ENCODE results near the gene NLGN3.

NLGN3 gene

GRCh38 chrX:71118985-71119535 lies 25.6 kb upstream of the NLGN3 start:
- no peak for DNase-seq

GRCh38 chrX:71128166-71128833 lies 16.3 kb upstream of the NLGN3 start:
- DNase-seq = no peak

GRCh38 chrX:71128915-71129765 lies 15.5 kb upstream of the NLGN3 start:
- DNase-seq = peak; percentile 72 to 73

GRCh38 chrX:71131510-71131909 lies 13.1 kb upstream of the NLGN3 start:
- no peak for DNase-seq

GRCh38 chrX:71140440-71140839 lies 4.2 kb upstream of the NLGN3 start:
- DNase-seq = no peak

GRCh38 chrX:71143508-71143907 lies 1.1 kb upstream of the NLGN3 start:
- no peak for DNase-seq

GRCh38 chrX:71147496-71148277 lies 3.0 kb downstream of the NLGN3 start:
- DNase-seq = no peak

GRCh38 chrX:71148278-71148663 lies 3.6 kb downstream of the NLGN3 start:
- no peak for DNase-seq

GRCh38 chrX:71151366-71151765 lies 6.7 kb downstream of the NLGN3 start:
- DNase-seq = no peak

GRCh38 chrX:71154196-71154595 lies 9.6 kb downstream of the NLGN3 start:
- DNase-seq = no peak

- DNase-seq = no peak
These were observed 10.0 kb downstream of the NLGN3 start for GRCh38 chrX:71154641-71155040.

- DNase-seq = no peak
These were observed 14.0 kb downstream of the NLGN3 start for GRCh38 chrX:71158603-71159002.

GRCh38 chrX:71159335-71159734 lies 14.7 kb downstream of the NLGN3 start:
- DNase-seq = no peak

GRCh38 chrX:71160475-71160874 lies 15.8 kb downstream of the NLGN3 start:
- DNase-seq = no peak

GRCh38 chrX:71162981-71163380 lies 18.3 kb downstream of the NLGN3 start:
- DNase-seq = no peak

GRCh38 chrX:71164071-71164470 lies 19.4 kb downstream of the NLGN3 start:
- DNase-seq = no peak

- DNase-seq = no peak
These were observed 21.8 kb downstream of the NLGN3 start for GRCh38 chrX:71166461-71166860.

GRCh38 chrX:71167031-71167781 lies 22.6 kb downstream of the NLGN3 start:
- no peak for DNase-seq

GRCh38 chrX:71168134-71168533 lies 23.5 kb downstream of the NLGN3 start:
- DNase-seq = no peak

- DNase-seq = no peak
These were observed 24.9 kb downstream of the NLGN3 start for GRCh38 chrX:71169586-71169985.

GRCh38 chrX:71170660-71171059 lies 26.0 kb downstream of the NLGN3 start:
- DNase-seq = no peak

GRCh38 chrX:71171110-71171801 lies 26.6 kb downstream of the NLGN3 start:
- no peak for DNase-seq
